Pancreas (tissue), 10 donors: ENCODE measurements around the gene TM7SF3. TPM values are rescaled to one million over a fixed set of nuclear protein-coding genes. Genes with fewer than 3 reads are reported as not detected.
A peak's percentile ranks its signal among the peaks of the same experiment; 100 is the strongest.

Experiments used
- ATAC-seq, 4 donors: fragments of 200-7000 bp; cut with Tn5 transposase; one replicate each; pipeline versions ENCODE4 v1.8.0 to v1.9.1; 2020; ENCODE audit warnings: mild to moderate bottlenecking in 4 of 4, moderate library complexity in 4 of 4
- DNase-seq, 6 donors: peaks; one replicate each; pipeline ENCODE4 v3.0.0-alpha.2; 2020
- FAIRE-seq: peaks from 2 replicates; lab custom pipeline; 2012; peaks lifted over from hg19 to GRCh38; lab: Jason Lieb, UNC
- H3K27ac ChIP-seq, 4 donors: fragments of 200-600 bp; sonication (generic); 1 replicate in 3 of 4; 2 replicates in 1 of 4; pipeline versions ENCODE4 v1.5.0 to v1.8.0; 2020
- H3K27me3 ChIP-seq, 4 donors: fragments of 200-600 bp; one replicate each; pipeline ENCODE4 v1.8.0; 2021
- H3K36me3 ChIP-seq, 3 donors: fragments of 200-600 bp; sonication (generic) in 1 of 3; one replicate each; pipeline versions ENCODE4 v1.5.0 to v1.8.0; 2020 to 2021
- H3K4me1 ChIP-seq, 3 donors: fragments of 200-600 bp; one replicate each; pipeline ENCODE4 v1.8.0; 2021
- H3K4me3 ChIP-seq, 4 donors: fragments of 200-600 bp; sonication (generic) in 2 of 4; one replicate each; pipeline versions ENCODE4 v1.5.0 to v1.8.0; 2020 to 2021
- H3K9me3 ChIP-seq, 4 donors: fragments of 200-600 bp; one replicate each; pipeline ENCODE4 v1.8.0; 2021
- CTCF ChIP-seq, 4 donors: fragments of 200-600 bp; sonication (generic) in 3 of 4; IDR thresholded peaks; one replicate each; pipeline versions ENCODE4 v1.5.0 to v1.8.0; 2021; ENCODE audit warnings: antibody characterized with exemption in 4 of 4
- WGBS, 2 donors: extraction: QIAGEN DNeasy Blood & Tissue Kit; methylation state at CpG; one replicate each; pipeline ENCODE4 v1.1.7; 2013; 5-methylcytosine and 5-hydroxymethylcytosine counted together
- intact Hi-C, 3 donors: fragments of 100-400 bp; cut with DNase I; formaldehyde crosslinking; loops; one replicate each; pipeline versions ENCODE4 v1.11.1 to v1.14.2; 2022
- polyA plus RNA-seq, 2 donors: library from polyadenylated mRNA; stranded (reverse); fragments of 200-250 nt; gene quantifications; one replicate each; pipeline ENCODE4 v1.2.3, GENCODE V29; 2013
- total RNA-seq, 6 donors: library from RNA; stranded (reverse); fragmentation: NEBNext Ultra II Directional in 4 of 6; extraction: Animal tissue kit (Norgen Biotek cat#: 25700) in 4 of 6; gene quantifications; one replicate each; pipeline versions ENCODE4 v1.2.1 to v1.2.4, GENCODE V29; 2021 to 2023
- donor health status: healthy with polysubstance abuse.
- donor health status: DM: no; HTN: no; CAD: no; lungs with moderate emphysema.
- donor health status: DM: no; HTN: no; CAD: no.
- donor health status: control.
- donor health status: control.
- donor health status: Bipolar disorder and iron deficiency.
- donor health status: DM: yes; HTN: yes; CAD: no.
- donor health status: DM: no; HTN: no; CAD: no.
- donor health status: DM: no; HTN: no; CAD: no.
- donor health status: DM: yes; HTN: yes; CAD: no.

TM7SF3 gene
- total and polyA plus RNA-seq, 8 donors = 16.8 to 67.6 (median 51.6) TPM

- intact Hi-C loops = no loop called here
- Histone ChIP-seq H3K27me3 (no peaks in the 10 kb centered on the region), H3K4me3 (peak overlapping the region; percentile 78 to 92 (median 84)), H3K27ac (peak overlapping the region in 3 of 4 donors; percentile 95 to 97 (median 96)), H3K4me1 (peaks cover 21 to 39% (median 26%) of the 10 kb centered on the region in 3 donors), H3K36me3 (no peaks in the 10 kb centered on the region), H3K9me3 (no peaks in the 10 kb centered on the region)
- 13 to 16% methylated on average over 8 of the region's 8 CpGs for WGBS, 2 donors
- ATAC-seq = no peak
- no peak for DNase-seq
- TF ChIP-seq CTCF (IDR thresholded peaks at IDR 0.05) = no peak
- FAIRE-seq = no peak
These were observed 77.4 kb downstream of the TM7SF3 start for GRCh38 chr12:26936559-26937442.

- FAIRE-seq = no peak
- Histone ChIP-seq H3K9me3 (no peaks in the 10 kb centered on the region), H3K27ac (no peak overlapping the region), H3K4me1 (peaks cover 21 to 33% (median 22%) of the 10 kb centered on the region in 3 donors), H3K36me3 (no peaks in the 10 kb centered on the region), H3K27me3 (no peaks in the 10 kb centered on the region), H3K4me3 (peak overlapping the region in 1 of 4 donors; percentile 82)
- intact Hi-C loops = no loop called here
- 73 to 77% methylated on average over 7 of the region's 7 CpGs for WGBS, 2 donors
- no peak for ATAC-seq
- TF ChIP-seq CTCF (IDR thresholded peaks at IDR 0.05) = no peak
- DNase-seq = no peak
These were observed 78.4 kb downstream of the TM7SF3 start for GRCh38 chr12:26935636-26936378.

GRCh38 chr12:26929590-26929989 is 84.6 kb downstream of the TM7SF3 start:
- H3K27me3 ChIP-seq = no peaks in the 10 kb centered on the region
- TF ChIP-seq CTCF (IDR thresholded peaks at IDR 0.05) = no peak
- H3K36me3 ChIP-seq = peaks cover 0 to 5% (median 0%) of the 10 kb centered on the region in 3 donors
- ATAC-seq = no peak
- no peak for DNase-seq
- H3K9me3 ChIP-seq = no peaks in the 10 kb centered on the region
- H3K4me3 ChIP-seq = no peak overlapping the region
- FAIRE-seq = no peak
- H3K27ac ChIP-seq = no peak overlapping the region
- H3K4me1 ChIP-seq = no peaks in the 10 kb centered on the region
- intact Hi-C loops = no loop called here
- WGBS, 2 donors = 97 to 100% methylated on average over 2 of the region's 2 CpGs

- WGBS, 2 donors = 91 to 93% methylated on average over 5 of the region's 5 CpGs
- no peaks in the 10 kb centered on the region for H3K27me3 ChIP-seq
- FAIRE-seq (no peak), ATAC-seq (no peak), DNase-seq (no peak)
- H3K27ac ChIP-seq = no peak overlapping the region
- no peak for TF ChIP-seq CTCF (IDR thresholded peaks at IDR 0.05)
- H3K36me3 ChIP-seq = peaks cover 0 to 5% (median 0%) of the 10 kb centered on the region in 3 donors
- H3K4me3 ChIP-seq = no peak overlapping the region
- no peaks in the 10 kb centered on the region for H3K4me1 ChIP-seq
- no peaks in the 10 kb centered on the region for H3K9me3 ChIP-seq
- intact Hi-C loops = no loop called here
These were observed 85.5 kb downstream of the TM7SF3 start for GRCh38 chr12:26928661-26929060.

Other genes with a start within 250 kb of the TM7SF3 start
- 10 to 100 TPM; 19.9 to 51.8 (median 29.3) TPM for gene ITPR2, start 181.2 kb downstream of the TM7SF3 start, total RNA-seq
- 1 to 10 TPM; 3.3 TPM for gene ITPR2, start 181.2 kb downstream of the TM7SF3 start, polyA plus RNA-seq
- gene INTS13, start 76.4 kb downstream of the TM7SF3 start, total RNA-seq = 10 to 100 TPM in 4 of 6 donors, 1 to 10 TPM in 2; 7.4 to 12.4 (median 11.0) TPM
- gene INTS13, start 76.4 kb downstream of the TM7SF3 start, polyA plus RNA-seq = 10 to 100 TPM; 10.9 to 13.8 TPM
- gene FGFR1OP2, start 75.9 kb downstream of the TM7SF3 start, total RNA-seq = 10 to 100 TPM in 5 of 6 donors, 1 to 10 TPM in 1; 9.3 to 23.3 (median 10.9) TPM
- gene FGFR1OP2, start 75.9 kb downstream of the TM7SF3 start, polyA plus RNA-seq = 10 to 100 TPM; 11.6 to 17.6 TPM
- gene MED21, start 8.2 kb upstream of the TM7SF3 start, total RNA-seq = 10 to 100 TPM; 13.0 to 24.6 (median 18.0) TPM
- gene MED21, start 8.2 kb upstream of the TM7SF3 start, polyA plus RNA-seq = 10 to 100 TPM; 12.0 to 18.9 TPM
- not detected for gene C12orf71, start 68.2 kb upstream of the TM7SF3 start, total RNA-seq
- gene C12orf71, start 68.2 kb upstream of the TM7SF3 start, polyA plus RNA-seq = not detected
- gene STK38L, start 229.9 kb upstream of the TM7SF3 start, total RNA-seq = 10 to 100 TPM in 5 of 6 donors, 1 to 10 TPM in 1; 8.4 to 49.9 (median 12.4) TPM
- 1 to 10 TPM; 6.3 to 9.7 TPM for gene STK38L, start 229.9 kb upstream of the TM7SF3 start, polyA plus RNA-seq